Ishikawa (cell line): ENCODE results near the gene OCLN.

ENCODE experiments used
- CEBPB ChIP-seq: IDR thresholded peaks from 2 replicates; pipeline ENCODE4 v1.6.1; 2012
- CREB1 ChIP-seq: IDR thresholded peaks from 2 replicates; pipeline ENCODE4 v1.6.1; 2012; ENCODE audit warnings: low read depth
- EGR1 ChIP-seq: IDR thresholded peaks from 2 replicates; pipeline ENCODE4 v1.6.1; 2012
- EP300 ChIP-seq: IDR thresholded peaks from 2 replicates; pipeline ENCODE4 v1.6.1; 2012; ENCODE audit warnings: borderline replicate concordance
- FOXM1 ChIP-seq: IDR thresholded peaks from 2 replicates; pipeline ENCODE4 v1.6.1; 2012; ENCODE audit warnings: low read depth, borderline replicate concordance
- MAX ChIP-seq: IDR thresholded peaks from 2 replicates; pipeline ENCODE4 v1.6.1; 2012
- NFIC ChIP-seq: IDR thresholded peaks from 2 replicates; pipeline ENCODE4 v1.6.1; 2012
- RAD21 ChIP-seq: IDR thresholded peaks from 2 replicates; pipeline ENCODE4 v1.6.1; 2012; ENCODE audit warnings: low read depth
- REST ChIP-seq: IDR thresholded peaks from 2 replicates; pipeline ENCODE4 v1.6.1; 2012; ENCODE audit warnings: low read depth, mild to moderate bottlenecking
- TAF1 ChIP-seq: IDR thresholded peaks from 2 replicates; pipeline ENCODE4 v1.6.1; 2012; ENCODE audit warnings: low read depth, mild to moderate bottlenecking
- TCF12 ChIP-seq: IDR thresholded peaks from 2 replicates; pipeline ENCODE4 v1.6.1; 2012; ENCODE audit warnings: low read depth
- TEAD4 ChIP-seq: IDR thresholded peaks from 2 replicates; pipeline ENCODE4 v1.6.1; 2012
- USF1 ChIP-seq: IDR thresholded peaks from 2 replicates; pipeline ENCODE4 v1.6.1; 2012
- YY1 ChIP-seq: IDR thresholded peaks from 2 replicates; pipeline ENCODE4 v1.6.1; 2012; ENCODE audit warnings: low read depth
- ZBTB7A ChIP-seq: IDR thresholded peaks from 2 replicates; pipeline ENCODE4 v1.6.1; 2012; ENCODE audit warnings: low read depth

Gene OCLN

GRCh38 chr5:69509212-69509611 lies 16.6 kb downstream of the OCLN start:
- no peak for TF ChIP-seq ZBTB7A
- no peak for TF ChIP-seq CREB1
- TF ChIP-seq REST = no peak
- TF ChIP-seq YY1 = no peak
- no peak for TF ChIP-seq RAD21
- TF ChIP-seq TEAD4 = no peak
- no peak for TF ChIP-seq EP300

- TF ChIP-seq TCF12 = no peak
- no peak for TF ChIP-seq TEAD4
- TF ChIP-seq REST = no peak
These were observed 18.1 kb downstream of the OCLN start for GRCh38 chr5:69510694-69511093.

- no peak for TF ChIP-seq FOXM1
- no peak for TF ChIP-seq MAX
- TF ChIP-seq CREB1 = no peak
- TF ChIP-seq TEAD4 = no peak
- no peak for TF ChIP-seq CEBPB
These were observed 20.2 kb downstream of the OCLN start for GRCh38 chr5:69512740-69513260.

GRCh38 chr5:69516769-69517168 lies 24.2 kb downstream of the OCLN start:
- TF ChIP-seq CREB1 = no peak
- TF ChIP-seq TAF1 = no peak
- no peak for TF ChIP-seq NFIC
- no peak for TF ChIP-seq RAD21
- TF ChIP-seq TCF12 = no peak
- no peak for TF ChIP-seq TEAD4
- no peak for TF ChIP-seq CEBPB
- no peak for TF ChIP-seq ZBTB7A
- no peak for TF ChIP-seq USF1

- TF ChIP-seq REST = no peak
- no peak for TF ChIP-seq USF1
- TF ChIP-seq EP300 = no peak
These were observed 25.2 kb downstream of the OCLN start for GRCh38 chr5:69517763-69518212.

GRCh38 chr5:69519285-69519684 lies 26.7 kb downstream of the OCLN start:
- TF ChIP-seq USF1 (no peak), MAX (no peak), EP300 (no peak), REST (no peak), FOXM1 (no peak), TCF12 (no peak), ZBTB7A (no peak), RAD21 (no peak), EGR1 (no peak), NFIC (no peak), CEBPB (no peak), CREB1 (no peak), TAF1 (no peak), YY1 (no peak), TEAD4 (no peak)
